Skin of body (tissue), 2 donors: Measurements from ENCODE around the gene DNAJC27. TPM values are rescaled to one million over a fixed set of nuclear protein-coding genes. Genes with fewer than 3 reads are reported as not detected.

Source experiments
- DNase-seq: peaks from one replicate; lab custom pipeline; 2025; lab: John Stamatoyannopoulos, UW
- total RNA-seq: library from RNA; depleted of rRNA; stranded (reverse); fragments of >200 nt; gene quantifications from one replicate; pipeline ENCODE4 v1.2.3, GENCODE V29; 2014

DNAJC27 gene
- total RNA-seq, 1 donor from 2014 or later, result 7.5 TPM

- no peak for DNase-seq
These were observed 45.5 kb downstream of the DNAJC27 start for GRCh38 chr2:24926220-24926601.

GRCh38 chr2:24925815-24926214 lies 45.9 kb downstream of the DNAJC27 start:
- no peak for DNase-seq

- no peak for DNase-seq
These were observed 47.0 kb downstream of the DNAJC27 start for GRCh38 chr2:24924732-24925131.

- DNase-seq, result no peak
These were observed 47.5 kb downstream of the DNAJC27 start for GRCh38 chr2:24924266-24924665.

GRCh38 chr2:24923106-24923505 lies 48.6 kb downstream of the DNAJC27 start:
- DNase-seq, result no peak

GRCh38 chr2:24922556-24922955 lies 49.2 kb downstream of the DNAJC27 start:
- DNase-seq, result no peak

GRCh38 chr2:24920809-24921441 lies 50.8 kb downstream of the DNAJC27 start:
- no peak for DNase-seq

- no peak for DNase-seq
These were observed 51.5 kb downstream of the DNAJC27 start, which contains the start of gene ADCY3 for GRCh38 chr2:24920098-24920808. ADCY3 (minus strand) TSS chr2:24920237; CDS start chr2:24918987, 1,250 bp downstream.

GRCh38 chr2:24919506-24920097 lies 52.2 kb downstream of the DNAJC27 start:
- no peak for DNase-seq

- no peak for DNase-seq
These were observed 52.7 kb downstream of the DNAJC27 start for GRCh38 chr2:24919037-24919505.

- no peak for DNase-seq
These were observed 53.3 kb downstream of the DNAJC27 start for GRCh38 chr2:24918326-24919036.

- no peak for DNase-seq
These were observed 53.9 kb downstream of the DNAJC27 start for GRCh38 chr2:24917731-24918325.

- no peak for DNase-seq
These were observed 54.7 kb downstream of the DNAJC27 start for GRCh38 chr2:24917086-24917485.

GRCh38 chr2:24915796-24916195 lies 56.0 kb downstream of the DNAJC27 start:
- DNase-seq, result no peak

- no peak for DNase-seq
These were observed 56.6 kb downstream of the DNAJC27 start for GRCh38 chr2:24915175-24915574.

- DNase-seq, result no peak
These were observed 57.0 kb downstream of the DNAJC27 start for GRCh38 chr2:24914713-24915112.

- no peak for DNase-seq
These were observed 57.8 kb downstream of the DNAJC27 start for GRCh38 chr2:24913911-24914310.

GRCh38 chr2:24912986-24913385 lies 58.8 kb downstream of the DNAJC27 start:
- no peak for DNase-seq

GRCh38 chr2:24912523-24912922 lies 59.2 kb downstream of the DNAJC27 start:
- DNase-seq, result no peak

GRCh38 chr2:24910245-24910644 lies 61.5 kb downstream of the DNAJC27 start:
- DNase-seq, result no peak

- peak; percentile 50 for DNase-seq
These were observed 62.1 kb downstream of the DNAJC27 start for GRCh38 chr2:24909555-24910177.
